ENCODE data around the gene LTN1. TPM values are rescaled to one million over a fixed set of nuclear protein-coding genes. Genes with fewer than 3 reads are reported as not detected.

The LTN1 gene
- total RNA-seq, 1 experiment from 2014 or later = 8.7 TPM

- peaks cover 21 to 22% of the 10 kb centered on the region in 2 experiments; a peak in 3 of 4 replicates for H3K36me3 ChIP-seq (ENCODE audit: control insufficient read depth in 1 of 2, insufficient read depth in 2 of 2, low read length in 2 of 2)
- no peaks in the 10 kb centered on the region for H4K20me1 ChIP-seq (ENCODE audit: insufficient read depth)
- no peak for ATAC-seq
- peaks cover 62% of the 10 kb centered on the region for H3K79me2 ChIP-seq (ENCODE audit: insufficient read depth, low read length)
- H3K4me2 ChIP-seq (ENCODE audit: low read length) = no peak overlapping the region
- ChIA-PET POLR2A (no interaction called here), CTCF (no interaction called here), RAD21 (ENCODE audit: low non-redundant PET in 1 of 2, low total read pairs in 2 of 2, uncharacterized antibody in 2 of 2, unreplicated experiment in 2 of 2) (no interaction called here)
- no peak overlapping the region for H2AFZ ChIP-seq (ENCODE audit: low read depth, low read length, poor library complexity, severe bottlenecking)
- intact Hi-C loops (cut with micrococcal nuclease) = no loop called here
- no peaks in the 10 kb centered on the region for H3K27me3 ChIP-seq (ENCODE audit: insufficient read depth, low read length)
- H3K27ac ChIP-seq (ENCODE audit: low read depth, low read length) = no peak overlapping the region
- no peak for DNase-seq (ENCODE audit: low read depth, low spot score)
- H3K4me1 ChIP-seq (ENCODE audit: control insufficient read depth in 1 of 2, insufficient read depth in 2 of 2, low read length in 2 of 2) = peaks cover under 1 to 1% of the 10 kb centered on the region in 2 experiments; a peak in 3 of 4 replicates
- no peak for TF ChIP-seq CBX3 (IDR thresholded peaks at IDR 0.05; ENCODE audit: low read depth)
- TF ChIP-seq YY1 (IDR thresholded peaks at IDR 0.05; ENCODE audit: extremely low read depth, insufficient replicate concordance, low read depth, low read length) = no peak
- TF ChIP-seq ZNF274 (IDR thresholded peaks at IDR 0.05; ENCODE audit: low read depth, low read length) = no peak
- no peak for TF ChIP-seq ELF1 (IDR thresholded peaks at IDR 0.05; ENCODE audit: borderline replicate concordance, low read depth)
- TF ChIP-seq ATF3 (IDR thresholded peaks at IDR 0.05) = no peak
- TF ChIP-seq SP1 (IDR thresholded peaks at IDR 0.05; ENCODE audit: low read depth) = no peak
- no peak for TF ChIP-seq POLR2A (IDR thresholded peaks at IDR 0.05; ENCODE audit: borderline replicate concordance, extremely low read depth, insufficient read depth, insufficient read length)
- TF ChIP-seq EGR1 (IDR thresholded peaks at IDR 0.05; ENCODE audit: low read depth) = no peak
- no peak for TF ChIP-seq TCF7L2 (IDR thresholded peaks at IDR 0.05; ENCODE audit: borderline replicate concordance, extremely low read depth, insufficient read depth, insufficient read length)
- no peak for TF ChIP-seq CTCF (IDR thresholded peaks at IDR 0.05 in 2 of 3, conservative IDR thresholded peaks at IDR 0.05 in 1 of 3; ENCODE audit: borderline replicate concordance in 1 of 3, insufficient read depth in 1 of 3, low read depth in 2 of 3, low read length in 2 of 3)
- TF ChIP-seq REST (IDR thresholded peaks at IDR 0.05; ENCODE audit: low read depth) = no peak
- TF ChIP-seq POLR2AphosphoS5 (IDR thresholded peaks at IDR 0.05; ENCODE audit: low read depth, low read length) = no peak
- no peak for TF ChIP-seq FOSL1 (IDR thresholded peaks at IDR 0.05; ENCODE audit: low read depth)
- TF ChIP-seq MAX (IDR thresholded peaks at IDR 0.05) = no peak
- TF ChIP-seq RAD21 (IDR thresholded peaks at IDR 0.05; ENCODE audit: low read depth) = no peak
- TF ChIP-seq ZBTB33 (IDR thresholded peaks at IDR 0.05; ENCODE audit: extremely low read depth, insufficient replicate concordance, low read length) = no peak
- TF ChIP-seq SRF (IDR thresholded peaks at IDR 0.05; ENCODE audit: low read depth) = no peak
- TF ChIP-seq EZH2phosphoT487 (IDR thresholded peaks at IDR 0.05; ENCODE audit: borderline replicate concordance) = no peak
- no peak for TF ChIP-seq EZH2 (IDR thresholded peaks at IDR 0.05)
- H3K9ac ChIP-seq (ENCODE audit: low read length) = no peak overlapping the region
- no peaks in the 10 kb centered on the region for H3K9me2 ChIP-seq (ENCODE audit: insufficient read depth)
- no peaks in the 10 kb centered on the region for H3K9me3 ChIP-seq (ENCODE audit: control insufficient read depth in 1 of 2, insufficient read depth in 1 of 2, low read depth in 1 of 2, low read length in 2 of 2)
- BruUV-seq (replicated peaks) = no TSS peak
- H3K4me3 ChIP-seq (replicated peaks in 1 of 2; ENCODE audit: low read depth in 1 of 2, low read length in 2 of 2) = no peak overlapping the region
Observed at GRCh38 chr21:29030909-29031308, 38.2 kb upstream of the LTN1 start.

Measured in HCT116 (cell line).